Ascending aorta (tissue), 2 donors: ENCODE data around the gene TINCR. TPM values are rescaled to one million over a fixed set of nuclear protein-coding genes. Genes with fewer than 3 reads are reported as not detected.

ENCODE experiments used
- DNase-seq, 2 donors: peaks; one replicate each; pipeline ENCODE4 v3.0.0-alpha.2; 2019; ENCODE audit warnings: low spot score in 2 of 2
- H3K27ac ChIP-seq, 2 donors: fragments of 200-600 bp; sonication (generic); one replicate each; pipeline ENCODE4 v1.5.1; 2016 to 2017; ENCODE audit warnings: mild to moderate bottlenecking in 1 of 2
- H3K27me3 ChIP-seq: fragments of 200-600 bp; sonication (generic); one replicate; pipeline ENCODE4 v1.5.1; 2017
- H3K36me3 ChIP-seq, 2 donors: fragments of 200-600 bp; sonication (generic); one replicate each; pipeline ENCODE4 v1.5.1; 2016
- H3K4me1 ChIP-seq, 2 donors: fragments of 200-600 bp; sonication (generic); one replicate each; pipeline ENCODE4 v1.5.1; 2016 to 2017; ENCODE audit warnings: mild to moderate bottlenecking in 1 of 2
- H3K4me3 ChIP-seq, 2 donors: fragments of 200-600 bp; sonication (generic); one replicate each; pipeline ENCODE4 v1.5.1; 2016 to 2017; ENCODE audit warnings: mild to moderate bottlenecking in 1 of 2
- H3K9me3 ChIP-seq, 2 donors: fragments of 200-600 bp; sonication (generic); one replicate each; pipeline ENCODE4 v1.5.1; 2016
- CTCF ChIP-seq, 3 experiments: fragments of 200-600 bp in 2 of 3; fragments of 450-650 bp in 1 of 3; sonication (generic) in 2 of 3; IDR thresholded peaks; one replicate each; pipeline ENCODE4 v1.5.1; 2016 to 2019; ENCODE audit warnings: antibody characterized with exemption in 3 of 3, mild to moderate bottlenecking in 1 of 3, moderate library complexity in 1 of 3
- intact Hi-C: fragments of 100-400 bp; cut with DNase I; formaldehyde crosslinking; loops from one replicate; pipeline ENCODE4 v1.15.1; 2023
- total RNA-seq: library from RNA; depleted of rRNA; stranded (reverse); fragments of >200 nt; gene quantifications from one replicate; pipeline ENCODE4 v1.1.0, GENCODE V29; 2016

TINCR gene
- total RNA-seq, 1 donor from 2014 or later = not detected

DNA sequence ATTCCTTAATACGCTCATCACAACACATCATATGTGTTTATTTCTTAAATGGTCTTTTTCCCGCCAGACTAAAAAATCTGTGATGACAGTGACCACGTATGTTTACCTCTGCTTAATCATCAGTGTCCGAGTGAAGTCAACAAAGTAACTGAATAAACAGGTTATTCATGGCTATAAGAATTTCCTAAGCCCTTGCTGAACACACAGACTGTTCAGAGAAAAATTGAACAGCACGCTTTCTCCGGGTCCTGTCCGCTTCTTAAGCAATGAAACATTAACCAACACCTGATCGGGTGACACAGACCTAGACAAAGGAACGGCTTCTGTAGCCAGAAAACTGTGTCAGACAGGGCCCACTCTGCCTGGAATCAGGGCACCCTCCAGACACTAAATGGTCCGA, 40.5 kb upstream of the TINCR start:
- no peak overlapping the region for H3K27ac ChIP-seq
- peaks cover 81 to 91% of the 10 kb centered on the region in 2 donors for H3K36me3 ChIP-seq
- H3K27me3 ChIP-seq = no peaks in the 10 kb centered on the region
- no peaks in the 10 kb centered on the region for H3K4me1 ChIP-seq
- DNase-seq = no peak
- intact Hi-C loops = no loop called here
- TF ChIP-seq CTCF (IDR thresholded peaks at IDR 0.05) = no peak
- H3K4me3 ChIP-seq = no peak overlapping the region
- H3K9me3 ChIP-seq = no peaks in the 10 kb centered on the region

DNA sequence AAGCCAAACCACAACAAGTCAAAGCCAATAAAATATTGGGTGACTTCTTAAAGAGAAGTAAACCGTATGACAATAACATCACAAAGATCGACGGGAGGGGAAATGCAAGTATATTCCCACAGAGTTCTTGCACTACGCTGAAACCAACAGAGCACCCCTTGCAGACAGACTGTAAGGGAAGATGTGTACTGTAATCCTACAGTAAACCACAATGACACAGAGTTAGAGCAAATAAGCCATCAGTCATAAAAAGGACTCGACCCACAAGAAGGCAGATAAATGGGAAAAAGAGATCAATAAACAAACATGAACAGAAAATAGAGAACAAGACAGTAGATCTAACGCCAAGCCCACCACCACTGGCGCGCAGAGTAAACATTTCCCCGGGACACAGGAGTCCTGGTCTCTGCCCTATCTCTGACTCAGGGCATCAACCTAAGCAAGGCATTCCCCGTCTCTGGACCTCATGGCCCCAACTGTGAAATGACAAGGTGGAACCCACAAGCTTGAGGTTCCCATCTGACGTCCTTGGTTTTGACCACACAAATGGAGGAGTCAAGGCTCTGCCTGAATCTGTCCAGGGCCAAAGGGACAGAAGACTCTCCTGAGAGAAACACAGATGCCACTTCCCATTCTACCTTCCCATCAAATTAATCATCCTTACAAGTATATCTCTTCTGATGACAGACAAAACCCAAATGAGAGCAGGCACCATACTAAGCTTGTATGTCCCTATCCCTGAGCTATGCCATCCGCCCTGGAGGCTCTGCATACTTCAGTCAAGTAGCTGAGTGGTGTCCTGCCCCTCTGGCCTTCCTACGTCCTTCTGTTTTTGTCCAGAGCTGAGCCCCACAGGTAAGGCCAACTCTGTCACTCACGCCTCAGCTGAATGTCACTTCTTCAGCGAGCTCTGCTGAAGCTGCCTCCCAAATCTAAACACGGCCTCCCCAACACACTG, 39.8 kb upstream of the TINCR start:
- H3K36me3 ChIP-seq = peaks cover 75 to 91% of the 10 kb centered on the region in 2 donors
- intact Hi-C loops = no loop called here
- H3K4me3 ChIP-seq = no peak overlapping the region

DNA sequence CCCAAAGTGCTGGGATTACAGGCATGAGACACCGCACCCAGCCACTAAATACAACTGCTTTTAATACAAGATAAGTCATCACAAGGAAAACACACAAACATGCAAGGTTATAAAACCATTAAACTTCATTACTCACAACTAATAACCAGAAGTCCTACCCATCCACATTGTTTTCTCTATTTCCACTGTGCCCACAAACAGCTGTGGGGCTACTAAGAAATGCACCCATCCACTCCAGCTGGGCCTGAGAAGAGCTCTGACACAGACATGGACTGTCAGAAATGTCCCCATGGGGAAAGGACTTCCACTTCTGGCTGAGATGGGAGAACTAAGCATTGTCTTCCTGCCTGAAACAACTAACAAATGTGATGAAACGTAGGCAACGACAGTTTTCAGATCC, 37.6 kb upstream of the TINCR start:
- no peak for TF ChIP-seq CTCF (IDR thresholded peaks at IDR 0.05)
- H3K36me3 ChIP-seq = peaks cover 80 to 98% of the 10 kb centered on the region in 2 donors
- H3K9me3 ChIP-seq = no peaks in the 10 kb centered on the region
- no peak overlapping the region for H3K4me3 ChIP-seq
- H3K27me3 ChIP-seq = no peaks in the 10 kb centered on the region
- H3K4me1 ChIP-seq = no peaks in the 10 kb centered on the region
- no peak overlapping the region for H3K27ac ChIP-seq
- intact Hi-C loops = no loop called here
- DNase-seq = no peak

More for the DNA sequence above, 39.8 kb upstream of the TINCR start:
- no peak for TF ChIP-seq CTCF (IDR thresholded peaks at IDR 0.05)
- Histone ChIP-seq H3K27me3 (no peaks in the 10 kb centered on the region), H3K4me1 (no peaks in the 10 kb centered on the region), H3K9me3 (no peaks in the 10 kb centered on the region), H3K27ac (no peak overlapping the region)
- no peak for DNase-seq

- H3K4me3 ChIP-seq = no peak overlapping the region
- peaks cover 82 to 98% of the 10 kb centered on the region in 2 donors for H3K36me3 ChIP-seq
- intact Hi-C loops = no loop called here
- no peak for TF ChIP-seq CTCF (IDR thresholded peaks at IDR 0.05)
- H3K4me1 ChIP-seq = no peaks in the 10 kb centered on the region
- DNase-seq = no peak
- H3K27ac ChIP-seq = no peak overlapping the region
- no peaks in the 10 kb centered on the region for H3K27me3 ChIP-seq
- no peaks in the 10 kb centered on the region for H3K9me3 ChIP-seq
Observed at GRCh38 chr19:5603626-5604025, 35.9 kb upstream of the TINCR start.

DNA sequence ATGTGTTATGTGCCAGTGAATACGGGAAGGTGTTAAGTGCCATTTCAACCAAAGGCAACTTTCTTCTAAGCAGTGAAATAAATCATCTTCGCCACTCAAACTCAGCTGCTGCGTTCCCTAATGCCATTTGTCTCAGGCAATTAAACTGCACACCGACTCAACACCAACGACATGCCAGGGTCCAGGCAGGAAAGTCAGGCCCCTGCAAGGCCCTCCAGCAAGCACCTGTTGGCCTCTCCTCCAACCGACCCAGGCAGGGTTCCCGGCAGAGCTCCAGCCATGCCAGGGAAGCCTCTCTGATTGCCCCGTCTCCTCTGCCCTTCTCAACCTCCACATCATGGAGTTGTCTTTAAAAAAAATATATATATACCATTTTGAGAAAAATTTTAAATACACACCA, 33.0 kb upstream of the TINCR start:
- no peaks in the 10 kb centered on the region for H3K27me3 ChIP-seq
- H3K9me3 ChIP-seq = no peaks in the 10 kb centered on the region
- peaks cover 83 to 99% of the 10 kb centered on the region in 2 donors for H3K36me3 ChIP-seq
- DNase-seq = no peak
- intact Hi-C loops = no loop called here
- H3K4me1 ChIP-seq = no peaks in the 10 kb centered on the region
- no peak overlapping the region for H3K4me3 ChIP-seq
- no peak overlapping the region for H3K27ac ChIP-seq
- no peak for TF ChIP-seq CTCF (IDR thresholded peaks at IDR 0.05)
